Measurements from ENCODE around the gene E2F4. TPM values are rescaled to one million over a fixed set of nuclear protein-coding genes. Genes with fewer than 3 reads are reported as not detected.

Gene E2F4
- total and polyA plus RNA-seq, 10 donors, result 40.8 to 134 (median 68.7) TPM

GRCh38 chr16:67193536-67193935, 1.6 kb downstream of the E2F4 start:
- DNase-seq, result no peak
- TF ChIP-seq POLR2AphosphoS5 (IDR thresholded peaks at IDR 0.05), result no peak
- no peak for TF ChIP-seq CTCF (IDR thresholded peaks at IDR 0.05 in 8 of 11, conservative IDR thresholded peaks at IDR 0.05 in 3 of 11)
- no peak for TF ChIP-seq POLR2A (IDR thresholded peaks at IDR 0.05)
- peaks cover 32 to 89% (median 52%) of the 10 kb centered on the region in 6 donors for H3K4me1 ChIP-seq
- intact Hi-C loops (cut with DNase I; ENCODE audit: low total_unique reads), result no loop called here
- peaks cover 0 to 57% (median 47%) of the 10 kb centered on the region in 6 donors for H3K36me3 ChIP-seq
- H3K27me3 ChIP-seq (replicated peaks in 1 of 7), result no peaks in the 10 kb centered on the region
- peak overlapping the region in 5 of 8 donors; percentile 73 to 99 (median 95) for H3K4me3 ChIP-seq
- no peaks in the 10 kb centered on the region for H3K9me3 ChIP-seq
- H3K27ac ChIP-seq, result peak overlapping the region in 3 of 8 donors; percentile 87 to 95 (median 88)

GRCh38 chr16:67194260-67194659, 2.3 kb downstream of the E2F4 start:
- intact Hi-C loops (cut with DNase I; ENCODE audit: low total_unique reads), result no loop called here
- H3K27ac ChIP-seq, result peak overlapping the region in 1 of 8 donors; percentile 95
- no peaks in the 10 kb centered on the region for H3K27me3 ChIP-seq (replicated peaks in 1 of 7)
- 78 to 97% (median 86%) methylated on average over 3 to 6 of the region's 6 CpGs for WGBS, 5 donors
- peaks cover 0 to 64% (median 53%) of the 10 kb centered on the region in 6 donors for H3K36me3 ChIP-seq
- H3K9me3 ChIP-seq, result no peaks in the 10 kb centered on the region
- TF ChIP-seq CTCF (IDR thresholded peaks at IDR 0.05 in 8 of 11, conservative IDR thresholded peaks at IDR 0.05 in 3 of 11) (no peak), POLR2AphosphoS5 (IDR thresholded peaks at IDR 0.05) (peak in 1 of 3 donors; percentile 40)
- DNase-seq, result no peak
- H3K4me1 ChIP-seq, result peaks cover 33 to 87% (median 51%) of the 10 kb centered on the region in 6 donors
- peak overlapping the region in 1 of 8 donors; percentile 3 for H3K4me3 ChIP-seq

GRCh38 chr16:67195676-67196075, 3.7 kb downstream of the E2F4 start:
- H3K4me1 ChIP-seq, result peaks cover 31 to 85% (median 50%) of the 10 kb centered on the region in 6 donors
- no peak for DNase-seq
- no peak overlapping the region for H3K27ac ChIP-seq
- TF ChIP-seq POLR2AphosphoS5 (IDR thresholded peaks at IDR 0.05), result peak in 1 of 3 donors; percentile 14
- no peak for TF ChIP-seq CTCF (IDR thresholded peaks at IDR 0.05 in 8 of 11, conservative IDR thresholded peaks at IDR 0.05 in 3 of 11)
- no peaks in the 10 kb centered on the region for H3K9me3 ChIP-seq
- peaks cover 0 to 78% (median 61%) of the 10 kb centered on the region in 6 donors for H3K36me3 ChIP-seq
- intact Hi-C loops (cut with DNase I; ENCODE audit: low total_unique reads), result no loop called here
- 80 to 89% (median 88%) methylated on average over 5 of the region's 5 CpGs for WGBS, 5 donors
- no peaks in the 10 kb centered on the region for H3K27me3 ChIP-seq (replicated peaks in 1 of 7)
- no peak overlapping the region for H3K4me3 ChIP-seq

- H3K36me3 ChIP-seq, result peaks cover 0 to 90% (median 72%) of the 10 kb centered on the region in 6 donors
- peaks cover 19 to 73% (median 39%) of the 10 kb centered on the region in 6 donors for H3K4me1 ChIP-seq
- TF ChIP-seq POLR2A (IDR thresholded peaks at IDR 0.05) (no peak), CTCF (IDR thresholded peaks at IDR 0.05 in 8 of 11, conservative IDR thresholded peaks at IDR 0.05 in 3 of 11) (no peak), POLR2AphosphoS5 (IDR thresholded peaks at IDR 0.05) (no peak)
- H3K9me3 ChIP-seq, result no peaks in the 10 kb centered on the region
- no peaks in the 10 kb centered on the region for H3K27me3 ChIP-seq (replicated peaks in 1 of 7)
- H3K27ac ChIP-seq, result no peak overlapping the region
- no peak overlapping the region for H3K4me3 ChIP-seq
- DNase-seq, result no peak
- intact Hi-C loops (cut with DNase I; ENCODE audit: low total_unique reads), result no loop called here
- 80 to 100% (median 96%) methylated on average over 1 of the region's 1 CpG for WGBS, 5 donors
Measured at GRCh38 chr16:67196881-67197280, 4.9 kb downstream of the E2F4 start.

Measured in spleen (tissue), 11 donors.